GM13976 (cell line): Measurements from ENCODE around the gene MROH2B.

Experiments
- DNase-seq: peaks from one replicate; pipeline ENCODE4 v3.0.0; 2012; ENCODE audit warnings: low spot score
- in situ Hi-C: fragments of 300-500 bp; cut with MboI; formaldehyde crosslinking; loops from one replicate; pipeline ENCODE4 v1.12.0; 2022; ENCODE audit warnings: low sequenced_read_pairs, mixed read lengths, inconsistent platforms; ENCODE audit not compliant: unreplicated experiment
- TF ChIP-seq, protein P1 (sequence below): IDR thresholded peaks from 2 replicates; pipeline ENCODE4 v1.5.1; 2012; ENCODE audit warnings: borderline replicate concordance, mild to moderate bottlenecking; ENCODE audit not compliant: insufficient read depth; ENCODE audit errors: extremely low read depth, missing control alignments, control extremely low read depth

Gene MROH2B

GRCh38 chr5:41102341-41102740 is 31.2 kb upstream of the MROH2B start:
- TF ChIP-seq, protein P1, sequence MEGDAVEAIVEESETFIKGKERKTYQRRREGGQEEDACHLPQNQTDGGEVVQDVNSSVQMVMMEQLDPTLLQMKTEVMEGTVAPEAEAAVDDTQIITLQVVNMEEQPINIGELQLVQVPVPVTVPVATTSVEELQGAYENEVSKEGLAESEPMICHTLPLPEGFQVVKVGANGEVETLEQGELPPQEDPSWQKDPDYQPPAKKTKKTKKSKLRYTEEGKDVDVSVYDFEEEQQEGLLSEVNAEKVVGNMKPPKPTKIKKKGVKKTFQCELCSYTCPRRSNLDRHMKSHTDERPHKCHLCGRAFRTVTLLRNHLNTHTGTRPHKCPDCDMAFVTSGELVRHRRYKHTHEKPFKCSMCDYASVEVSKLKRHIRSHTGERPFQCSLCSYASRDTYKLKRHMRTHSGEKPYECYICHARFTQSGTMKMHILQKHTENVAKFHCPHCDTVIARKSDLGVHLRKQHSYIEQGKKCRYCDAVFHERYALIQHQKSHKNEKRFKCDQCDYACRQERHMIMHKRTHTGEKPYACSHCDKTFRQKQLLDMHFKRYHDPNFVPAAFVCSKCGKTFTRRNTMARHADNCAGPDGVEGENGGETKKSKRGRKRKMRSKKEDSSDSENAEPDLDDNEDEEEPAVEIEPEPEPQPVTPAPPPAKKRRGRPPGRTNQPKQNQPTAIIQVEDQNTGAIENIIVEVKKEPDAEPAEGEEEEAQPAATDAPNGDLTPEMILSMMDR: no peak
- in situ Hi-C loops: no loop called here
- no peak for DNase-seq

GRCh38 chr5:41097642-41098041 is 26.5 kb upstream of the MROH2B start:
- DNase-seq: no peak
- TF ChIP-seq, protein P1: no peak
- in situ Hi-C loops: no loop called here

DNA sequence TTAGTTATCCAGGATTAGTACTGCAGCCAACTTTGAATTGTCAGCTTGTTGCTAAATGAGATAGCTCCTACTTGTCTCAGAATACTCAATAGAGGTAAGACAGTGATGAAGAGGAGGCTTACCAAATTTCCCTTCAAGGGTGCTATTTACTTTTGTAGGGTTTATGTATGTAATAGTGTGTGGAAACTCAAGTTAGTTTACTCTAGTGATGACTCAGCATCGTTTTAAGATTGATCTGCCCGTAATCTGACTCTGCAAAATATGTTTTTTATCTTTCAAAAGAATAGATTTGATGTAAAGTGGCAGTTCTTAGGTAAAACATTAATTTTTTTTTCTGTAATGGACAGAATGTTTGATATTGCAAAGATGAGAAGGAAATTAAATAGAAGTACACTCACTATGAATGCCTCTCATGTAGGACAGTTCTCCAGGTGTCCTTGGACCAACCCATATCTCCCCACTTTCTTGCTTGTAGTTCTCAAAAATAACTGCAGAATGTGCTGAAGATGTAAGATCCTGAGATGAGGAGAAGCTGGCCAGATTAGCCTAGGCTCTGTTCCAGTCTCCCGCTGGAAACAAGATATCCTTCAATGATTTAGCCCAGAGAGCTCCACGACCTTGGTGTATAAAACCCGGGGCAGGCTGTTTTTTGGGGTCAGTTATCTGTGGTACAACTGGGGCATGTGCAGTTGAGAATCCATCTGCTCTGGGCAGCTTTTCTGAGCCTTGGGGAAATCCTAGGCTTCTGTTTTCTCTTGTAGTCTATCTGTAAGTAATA is 24.4 kb upstream of the MROH2B start:
- no peak for DNase-seq
- TF ChIP-seq, protein P1: no peak
- in situ Hi-C loops: no loop called here

DNA sequence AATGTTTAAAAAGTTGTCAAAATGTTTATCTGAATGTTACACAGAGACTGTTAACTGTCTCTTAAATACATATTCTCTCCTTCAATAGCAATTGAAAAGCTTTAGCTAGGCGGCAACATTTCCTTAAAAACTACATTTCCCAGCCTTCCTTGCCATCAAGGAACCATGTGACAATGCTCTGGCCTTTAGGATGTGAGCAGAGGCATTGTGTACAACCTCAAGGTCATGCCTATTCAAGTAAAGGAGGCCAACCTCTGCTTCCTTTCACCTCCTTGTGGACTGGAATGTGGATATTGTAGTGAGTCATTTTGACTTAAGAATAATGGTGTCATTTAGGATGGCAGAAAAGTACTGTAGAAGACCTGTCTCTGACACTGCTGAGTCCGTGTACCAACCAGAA is 23.7 kb upstream of the MROH2B start:
- in situ Hi-C loops: no loop called here
- TF ChIP-seq, protein P1: no peak
- DNase-seq: no peak

- TF ChIP-seq, protein P1: no peak
- DNase-seq: no peak
- in situ Hi-C loops: no loop called here
Observed at GRCh38 chr5:41093803-41094202, 22.7 kb upstream of the MROH2B start.

DNA sequence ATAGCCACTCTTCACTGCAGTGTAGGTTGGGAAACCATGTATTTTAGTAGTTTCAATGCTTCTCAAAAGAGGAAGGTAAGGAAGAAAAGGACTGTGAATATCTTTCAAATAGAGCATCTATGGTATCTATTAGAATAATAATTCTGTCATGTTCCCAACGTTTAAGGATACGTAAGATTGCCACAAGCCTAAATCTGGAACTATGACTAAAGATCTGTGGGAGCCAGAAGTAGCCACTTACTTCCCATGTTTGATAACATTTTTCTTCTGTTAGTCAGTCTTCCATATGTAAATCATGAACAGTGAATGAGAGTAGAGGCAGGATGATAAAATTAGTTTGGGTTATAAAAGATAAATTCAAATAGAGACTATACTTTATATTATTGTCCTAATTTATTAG is 16.3 kb upstream of the MROH2B start:
- no peak for DNase-seq
- in situ Hi-C loops: no loop called here
- TF ChIP-seq, protein P1: no peak
